GM18508 (cell line): ENCODE results near the gene NCOA1.
"Not testable (repeated sequence)": the region's sequence is repeated elsewhere in the genome, so short reads cannot be mapped to it uniquely, and the experiment has no call there.

ENCODE experiments used
- ATAC-seq: cut with Tn5 transposase; IDR thresholded peaks from one replicate; pipeline ENCODE4 v1.9.1; 2021; ENCODE audit warnings: moderate number of reproducible peaks; ENCODE audit not compliant: insufficient read depth, unreplicated experiment

The NCOA1 gene

DNA sequence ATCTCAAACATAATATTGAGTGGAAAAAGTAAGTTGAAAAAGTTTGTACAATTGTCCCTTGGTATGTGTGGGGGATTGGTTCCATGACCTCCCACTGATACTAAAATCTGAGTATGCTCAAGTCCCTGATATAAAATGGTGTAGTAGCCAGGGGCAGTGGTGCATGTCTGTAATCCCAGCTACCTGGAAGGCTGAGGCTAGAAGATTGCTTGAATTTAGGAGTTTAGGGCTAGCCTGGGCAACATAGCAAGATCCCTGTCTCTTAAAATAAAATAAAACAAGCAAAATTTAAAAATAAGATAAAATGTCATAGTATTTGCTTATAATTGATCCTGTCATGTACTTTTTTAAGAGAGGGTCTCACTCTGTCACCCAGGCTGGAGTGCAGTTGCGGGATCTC lies 180.2 kb downstream of the NCOA1 start:
- ATAC-seq, result no peak

DNA sequence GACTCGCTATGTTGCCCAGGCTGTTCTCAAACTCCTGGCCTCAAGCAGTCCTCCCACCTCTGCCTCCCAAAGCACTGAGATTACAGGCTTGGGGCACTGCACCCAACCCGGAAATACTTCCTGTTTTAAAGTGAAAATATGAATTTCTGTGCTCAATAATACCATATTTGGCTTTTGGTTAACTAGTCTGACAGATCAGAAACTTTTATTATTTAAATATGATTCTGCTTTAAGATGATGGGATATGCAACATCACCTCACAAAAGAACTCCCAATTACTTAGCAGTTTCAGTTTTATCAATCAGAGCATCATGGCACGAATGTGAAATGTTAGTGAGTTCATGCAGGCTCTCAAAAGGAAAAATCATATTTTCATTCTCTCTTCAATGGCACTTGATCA lies 181.5 kb downstream of the NCOA1 start:
- ATAC-seq, result no peak

DNA sequence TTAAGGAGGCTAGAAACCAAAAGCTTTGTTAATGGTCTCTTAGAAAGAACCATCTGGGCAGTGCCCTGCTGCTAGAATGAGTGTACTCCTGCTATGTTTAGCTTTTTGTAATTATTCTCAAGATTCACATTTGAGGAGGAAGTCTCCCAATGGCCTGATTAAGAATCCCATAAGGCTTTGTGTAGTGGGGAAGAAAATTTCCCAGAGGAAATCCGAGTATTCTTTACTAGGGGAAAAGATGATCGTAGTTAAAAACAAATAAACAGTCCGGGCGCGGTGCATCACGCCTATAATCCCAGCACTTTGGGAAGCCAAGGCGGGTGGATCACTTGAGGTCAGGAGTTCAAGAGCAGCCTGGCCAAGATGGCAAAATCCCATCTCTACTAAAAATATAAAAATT lies 184.3 kb downstream of the NCOA1 start:
- ATAC-seq, result no peak

DNA sequence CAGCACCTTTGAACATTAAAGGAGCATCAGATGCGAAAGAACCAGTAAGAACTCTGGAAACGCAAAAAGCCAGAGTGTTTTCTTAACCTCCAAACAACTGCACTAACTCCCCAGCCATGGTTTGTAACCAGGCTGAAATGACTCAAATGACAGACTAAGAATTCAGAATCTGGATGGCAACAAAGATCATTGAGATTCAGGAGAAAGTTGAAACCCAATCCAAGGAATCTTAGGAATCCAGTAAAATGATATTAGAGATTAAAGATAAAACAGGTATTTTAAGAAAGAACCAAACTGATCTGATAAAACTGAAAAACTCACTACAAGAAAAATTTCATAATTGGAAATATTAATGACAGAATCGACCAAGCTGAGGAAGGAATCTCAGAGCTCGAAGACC lies 185.4 kb downstream of the NCOA1 start:
- ATAC-seq, result no peak

DNA sequence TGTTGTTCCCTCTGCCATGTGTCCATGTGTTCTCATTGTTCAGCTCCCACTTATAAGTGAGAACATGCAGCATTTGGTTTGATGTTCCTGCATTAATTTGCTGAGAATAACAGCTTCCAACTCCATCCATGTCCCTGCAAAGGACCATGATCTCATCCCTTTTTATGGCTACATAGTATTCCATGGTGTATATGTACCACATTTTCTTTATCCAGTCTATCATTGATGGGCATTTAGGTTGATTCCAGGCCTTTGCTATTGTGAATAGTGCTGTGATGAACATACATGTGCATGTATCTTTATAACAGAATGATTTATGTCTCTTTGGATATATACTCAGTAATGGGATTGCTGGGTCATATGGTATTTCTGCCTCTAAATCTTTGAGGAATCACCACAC lies 187.0 kb downstream of the NCOA1 start:
- not testable (repeated sequence) for ATAC-seq

DNA sequence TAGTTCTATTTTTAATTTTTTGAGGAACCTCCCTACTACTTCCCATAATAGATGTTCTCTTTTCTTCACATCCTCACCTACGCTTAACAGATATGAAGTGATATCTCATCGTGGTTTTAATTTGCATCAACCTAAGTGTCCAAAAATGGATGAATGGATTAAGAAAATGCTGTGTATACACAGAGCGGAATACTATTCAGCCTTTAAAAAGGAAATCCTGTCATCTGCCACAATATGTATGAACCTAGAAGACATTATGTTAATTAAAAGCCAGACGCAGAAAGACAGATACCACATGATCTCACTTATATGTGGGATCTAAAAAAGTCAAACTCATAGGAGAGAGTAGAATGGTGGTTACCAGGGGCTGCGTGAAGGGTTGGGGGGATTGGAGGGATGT lies 189.1 kb downstream of the NCOA1 start:
- no peak for ATAC-seq

DNA sequence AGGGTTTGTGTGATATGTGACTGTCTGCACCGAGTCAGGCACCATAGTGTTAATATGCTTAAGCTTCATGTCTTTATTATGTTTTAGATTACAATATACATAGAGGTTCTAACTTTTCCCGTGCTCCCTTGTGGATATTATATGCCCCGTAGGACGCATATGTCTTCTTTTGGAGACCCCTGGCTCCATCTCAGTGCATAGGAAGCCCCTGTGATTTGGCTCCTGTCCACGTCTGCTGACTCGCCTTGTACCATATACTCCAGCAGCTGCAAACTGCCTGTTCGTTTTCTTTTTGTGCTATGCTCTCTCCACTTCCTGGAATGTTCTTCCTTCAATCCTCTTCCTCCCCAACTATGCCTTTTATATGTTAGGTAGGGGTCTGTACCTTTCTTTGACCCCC lies 191.2 kb downstream of the NCOA1 start:
- no peak for ATAC-seq

DNA sequence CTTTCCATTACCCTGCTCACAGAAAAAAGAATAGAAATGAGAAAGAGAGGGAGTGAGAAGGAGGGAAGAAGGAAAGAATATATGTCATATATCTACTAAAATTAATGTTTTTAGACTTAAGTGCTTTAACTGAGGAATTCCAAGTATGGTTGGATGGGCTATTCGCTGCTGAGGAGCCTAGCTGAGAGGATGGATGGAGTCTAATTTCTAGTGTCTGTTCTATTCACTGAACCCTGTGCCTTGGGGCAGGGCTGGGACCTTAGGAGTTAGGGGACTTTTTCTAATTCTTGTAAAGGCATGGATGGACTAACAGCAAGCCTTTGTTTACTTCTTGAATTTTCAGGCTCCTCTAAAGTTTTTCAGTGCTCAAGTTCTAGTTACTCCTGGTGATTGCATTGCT lies 192.4 kb downstream of the NCOA1 start:
- ATAC-seq, result no peak

DNA sequence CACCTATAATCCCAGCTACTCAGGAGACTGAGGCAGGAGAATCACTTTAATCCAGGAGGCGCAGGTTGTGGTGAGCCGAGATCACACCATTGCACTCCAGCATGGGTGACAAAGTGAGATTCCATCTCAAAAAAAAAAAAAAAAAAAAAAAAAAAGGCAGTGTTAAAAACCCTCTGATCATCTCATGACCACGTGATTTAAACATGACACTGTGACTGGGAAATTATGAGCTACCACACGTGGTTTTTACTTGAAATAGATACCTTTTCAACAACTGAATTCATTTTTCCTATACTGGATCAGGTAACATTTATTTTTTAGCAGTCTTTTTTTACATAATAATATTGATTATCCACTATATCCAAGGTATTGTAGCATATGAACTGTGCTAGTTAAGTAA lies 199.5 kb downstream of the NCOA1 start:
- ATAC-seq, result no peak

DNA sequence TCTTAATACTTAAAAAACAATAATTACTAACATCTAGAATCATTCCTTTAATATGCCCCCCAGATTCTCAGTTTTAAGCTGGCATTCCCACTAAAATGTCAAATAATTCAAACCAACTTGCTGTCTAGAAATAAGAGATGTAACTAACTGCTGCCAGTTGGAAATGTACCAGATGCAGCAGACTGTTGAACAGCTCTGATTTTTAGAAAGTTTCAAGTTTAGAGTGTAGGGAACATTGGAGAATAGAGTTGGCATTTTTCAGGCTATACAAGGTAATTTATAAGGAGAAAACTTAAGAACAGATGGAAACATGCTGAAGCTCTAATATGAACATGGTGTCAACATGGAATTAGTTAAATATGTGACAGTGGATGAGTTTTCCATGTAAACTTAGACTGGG lies 200.8 kb downstream of the NCOA1 start:
- no peak for ATAC-seq

DNA sequence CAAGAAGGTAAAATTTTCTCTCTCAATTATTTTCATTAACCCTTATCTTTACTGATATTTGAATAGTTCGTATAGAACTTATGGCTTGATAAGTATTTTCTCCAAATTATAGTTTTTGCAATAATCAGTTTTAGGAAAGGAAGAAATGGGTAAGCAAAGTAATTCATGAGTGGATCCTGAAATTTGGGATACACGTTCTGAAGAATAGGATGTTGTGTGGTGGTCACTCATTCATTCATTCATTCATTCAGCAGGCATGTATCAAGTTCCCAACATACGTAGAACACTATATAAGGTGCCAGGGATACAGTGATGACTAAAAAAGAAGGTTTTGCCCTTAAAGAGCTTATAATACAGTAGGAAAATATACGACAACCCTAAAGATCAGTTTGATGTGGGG lies 206.7 kb downstream of the NCOA1 start:
- ATAC-seq, result no peak

DNA sequence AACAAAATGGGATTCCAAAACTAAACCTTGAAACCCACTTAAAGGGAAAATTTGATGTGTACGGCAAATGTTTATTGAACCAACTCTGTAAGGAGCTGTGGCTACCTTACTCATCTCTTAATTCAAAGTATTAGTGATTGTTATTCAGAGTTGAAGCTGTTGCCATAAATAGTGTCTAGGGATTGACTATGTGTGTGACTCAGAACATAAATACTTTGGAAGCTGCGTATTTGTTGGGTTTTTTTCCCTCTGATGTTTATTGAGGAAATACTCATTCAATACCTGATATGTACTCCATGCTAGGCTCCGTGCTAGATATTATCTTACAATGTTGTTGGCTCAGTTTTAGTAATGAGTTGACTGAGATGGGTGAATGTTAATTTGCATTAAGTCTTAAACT lies 211.7 kb downstream of the NCOA1 start:
- no peak for ATAC-seq

DNA sequence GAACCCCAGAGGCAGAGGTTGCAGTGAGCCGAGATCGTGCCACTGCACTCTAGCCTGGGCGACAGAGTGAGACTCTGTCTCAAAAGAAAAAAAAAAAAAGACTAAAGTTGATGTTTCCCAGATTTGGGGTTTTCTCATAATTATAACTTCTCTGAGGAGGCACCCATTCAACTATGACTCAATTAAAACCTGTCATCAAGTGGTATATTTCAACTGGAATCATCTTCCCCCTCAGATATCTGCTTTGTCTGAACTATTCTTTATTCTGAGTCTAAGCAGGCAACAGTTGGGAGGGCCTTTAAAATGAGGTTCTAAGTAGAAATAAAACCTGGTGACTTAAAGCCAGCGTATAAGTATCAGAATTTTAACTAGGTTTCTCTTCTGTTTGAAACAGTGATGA lies 213.6 kb downstream of the NCOA1 start:
- no peak for ATAC-seq

DNA sequence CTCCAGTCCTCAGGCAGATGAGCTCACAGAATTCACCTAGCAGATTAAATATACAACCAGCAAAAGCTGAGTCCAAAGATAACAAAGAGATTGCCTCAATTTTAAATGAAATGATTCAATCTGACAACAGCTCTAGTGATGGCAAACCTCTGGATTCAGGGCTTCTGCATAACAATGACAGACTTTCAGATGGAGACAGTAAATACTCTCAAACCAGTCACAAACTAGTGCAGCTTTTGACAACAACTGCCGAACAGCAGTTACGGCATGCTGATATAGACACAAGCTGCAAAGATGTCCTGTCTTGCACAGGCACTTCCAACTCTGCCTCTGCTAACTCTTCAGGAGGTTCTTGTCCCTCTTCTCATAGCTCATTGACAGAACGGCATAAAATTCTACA lies 216.1 kb downstream of the NCOA1 start:
- ATAC-seq, result no peak

DNA sequence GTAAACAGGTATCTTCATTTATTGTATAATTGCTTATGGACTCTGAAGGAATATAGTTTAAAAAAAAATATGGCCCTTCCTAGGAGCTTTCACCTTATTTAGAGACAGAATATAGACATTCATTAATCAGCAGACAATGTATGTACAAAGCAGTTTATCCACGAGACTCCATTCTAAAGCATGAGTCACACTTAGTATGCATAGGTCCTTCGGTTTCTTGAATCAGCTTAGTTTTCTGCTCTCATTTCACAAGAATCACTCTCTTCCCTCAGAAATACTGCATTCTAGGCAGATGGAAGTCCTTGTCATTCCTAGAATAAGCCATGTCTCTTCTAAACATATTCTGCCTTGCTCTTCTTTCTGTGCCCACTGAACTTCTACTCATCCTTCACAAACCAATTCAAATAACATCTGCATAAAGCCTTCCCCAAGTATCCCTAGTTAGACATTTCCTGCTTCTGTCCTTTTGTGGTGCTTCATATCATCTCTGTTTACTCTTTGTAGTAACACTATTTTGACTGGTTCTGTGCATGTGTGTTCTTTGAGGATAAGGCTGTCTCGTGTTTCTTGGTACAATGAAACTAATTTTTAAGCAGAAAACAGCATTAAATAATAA lies 217.6 kb downstream of the NCOA1 start:
- no peak for ATAC-seq

DNA sequence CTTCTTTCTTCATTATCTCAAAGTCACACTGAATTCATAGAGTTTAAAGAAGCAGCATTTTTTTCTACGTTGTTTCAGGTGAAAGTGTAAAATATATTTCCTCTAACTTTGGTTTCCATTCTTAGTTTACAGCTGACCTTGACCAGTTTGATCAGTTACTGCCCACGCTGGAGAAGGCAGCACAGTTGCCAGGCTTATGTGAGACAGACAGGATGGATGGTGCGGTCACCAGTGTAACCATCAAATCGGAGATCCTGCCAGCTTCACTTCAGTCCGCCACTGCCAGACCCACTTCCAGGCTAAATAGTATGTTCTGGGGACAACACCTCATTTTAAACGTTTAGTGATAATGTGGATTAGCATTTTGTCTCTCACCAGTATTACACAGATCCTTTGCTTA lies 219.8 kb downstream of the NCOA1 start:
- ATAC-seq, result no peak

DNA sequence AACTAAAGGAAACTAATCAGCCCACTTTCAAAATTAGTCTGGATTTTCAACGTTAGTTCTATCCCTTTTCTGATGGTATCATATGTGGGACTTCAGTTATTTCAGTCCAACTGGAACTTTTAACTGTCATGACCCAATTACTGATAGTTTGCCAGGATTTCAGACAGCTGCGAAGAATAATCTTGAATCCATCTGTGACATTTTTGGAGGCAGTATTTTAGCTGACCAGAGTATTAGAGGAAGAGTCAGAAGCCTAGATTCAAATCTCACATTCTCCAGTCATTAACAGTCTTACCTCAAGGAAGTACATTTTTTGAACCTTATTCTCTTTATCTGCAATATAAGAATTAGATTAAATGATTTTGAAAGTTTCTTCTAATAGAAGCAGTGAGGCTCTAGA lies 220.8 kb downstream of the NCOA1 start:
- ATAC-seq, result no peak

DNA sequence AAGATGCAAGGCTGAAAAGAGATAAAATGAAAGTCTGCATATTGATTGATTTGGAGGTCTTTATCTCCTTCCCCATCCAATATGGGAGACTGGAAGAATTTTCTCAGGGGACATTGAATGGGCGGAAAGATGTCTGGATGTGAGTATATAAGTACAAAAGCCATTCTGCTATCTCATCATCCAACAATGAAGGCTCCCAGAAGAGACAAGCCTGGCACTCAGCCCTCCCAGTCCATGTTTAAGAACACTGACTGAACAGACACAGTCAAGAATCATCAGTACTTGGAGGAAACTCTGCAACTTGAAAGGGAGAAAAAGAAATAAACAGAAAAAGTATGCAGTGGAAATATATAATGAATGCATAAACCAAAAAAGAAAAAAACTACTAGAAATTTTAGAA lies 221.2 kb downstream of the NCOA1 start:
- no peak for ATAC-seq

DNA sequence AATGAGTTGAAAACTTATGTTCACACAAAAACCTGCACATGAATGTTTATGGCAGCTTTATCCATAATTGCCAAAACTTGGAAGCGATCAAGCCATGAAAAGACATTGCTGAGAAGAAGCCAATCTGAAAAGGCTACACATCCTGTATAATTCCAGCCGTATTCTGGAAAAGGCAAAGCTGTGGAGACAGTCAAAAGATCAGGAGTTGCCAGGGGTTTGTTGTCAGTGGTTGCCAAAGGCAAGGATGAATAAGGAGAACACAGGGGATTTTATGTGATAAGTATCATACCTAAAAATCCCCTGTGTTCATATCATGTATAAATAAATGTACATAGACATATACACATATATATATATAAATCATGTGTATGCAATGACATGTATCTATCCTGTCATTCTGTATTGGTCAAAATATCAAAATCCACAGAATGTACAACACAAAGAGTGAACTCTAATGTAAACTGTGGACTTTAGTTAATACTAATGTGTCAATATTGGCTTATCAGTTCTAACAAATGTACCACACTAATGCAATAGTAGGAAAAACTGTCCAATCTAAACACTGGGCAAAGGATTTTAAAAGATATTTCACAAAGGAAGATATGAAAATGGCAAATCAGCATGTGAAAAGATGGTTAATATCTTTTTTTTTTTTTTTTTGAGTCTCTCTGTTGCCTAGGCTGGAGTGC lies 226.4 kb downstream of the NCOA1 start:
- ATAC-seq, result no peak

DNA sequence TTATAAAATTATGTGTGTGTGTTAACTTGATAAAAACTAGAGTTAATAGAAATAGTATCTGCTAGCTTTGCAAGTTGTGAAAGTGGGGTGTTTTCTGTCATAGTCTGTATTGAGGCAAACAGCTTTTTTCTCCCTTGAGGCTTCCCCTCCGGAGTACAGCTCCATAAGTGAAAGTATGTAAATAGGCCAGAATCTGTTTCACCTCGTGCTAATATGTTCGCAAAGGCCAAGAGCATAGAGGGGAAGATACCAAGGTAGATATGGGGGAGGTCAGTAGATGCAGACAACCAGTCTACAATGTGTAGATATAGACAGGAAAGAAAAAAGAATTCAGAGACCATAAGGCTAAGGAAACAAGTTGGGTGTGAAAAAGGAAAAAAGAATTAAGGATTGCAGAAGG lies 229.3 kb downstream of the NCOA1 start:
- peak; percentile 67 for ATAC-seq

DNA sequence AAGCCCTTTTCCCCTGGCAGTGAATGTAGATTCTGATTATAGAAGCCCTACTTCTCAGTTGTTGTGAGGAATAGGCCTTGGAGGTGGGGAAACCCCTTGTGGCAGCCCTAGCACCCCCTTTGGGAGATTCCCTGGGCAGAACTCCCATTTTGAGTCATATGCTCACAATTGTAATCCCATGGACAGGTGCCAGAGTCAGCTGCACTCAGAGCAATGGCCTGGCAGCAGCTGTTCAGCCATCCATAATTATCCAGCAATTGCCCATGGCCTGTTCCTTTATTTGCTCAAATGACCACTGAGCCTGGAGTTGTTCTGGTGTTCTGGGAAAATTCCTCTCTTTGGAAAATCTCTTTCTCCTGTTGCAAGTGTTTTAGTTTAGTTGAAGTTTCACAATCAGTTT lies 230.4 kb downstream of the NCOA1 start:
- no peak for ATAC-seq

DNA sequence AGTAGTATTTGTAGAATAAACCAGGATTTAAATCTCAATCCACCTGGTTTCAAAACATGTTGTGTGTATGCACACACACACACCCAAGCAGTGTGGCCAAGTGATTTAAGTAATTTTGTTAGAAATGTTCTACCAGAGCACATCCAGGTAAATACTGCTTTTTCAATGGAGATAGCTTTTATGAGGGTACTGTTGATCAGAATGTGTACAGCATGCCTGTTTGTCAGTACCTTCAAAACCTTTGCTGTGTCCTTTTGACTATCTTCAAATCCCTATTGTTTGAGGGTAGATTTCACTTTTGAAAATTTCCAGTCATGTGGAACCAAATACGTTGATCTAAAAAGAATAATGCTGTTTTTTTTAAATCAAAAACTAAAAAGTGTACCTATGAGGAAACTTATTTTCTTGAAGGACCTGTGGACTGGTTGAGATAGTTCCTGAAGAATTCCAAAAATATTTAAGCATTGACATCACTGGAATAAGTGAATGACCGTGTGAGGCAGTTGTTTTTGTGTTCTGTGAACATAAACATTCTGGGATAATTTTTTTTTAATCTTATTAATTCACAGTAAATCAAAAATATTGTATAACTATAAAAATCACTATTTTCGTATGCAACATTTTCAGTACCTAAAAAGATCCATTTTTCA lies 231.2 kb downstream of the NCOA1 start:
- no peak for ATAC-seq
